ENCODE data around the gene ARL9.

The ARL9 gene

GRCh38 chr4:56466910-56467283, 38.7 kb upstream of the ARL9 start:
- Histone ChIP-seq H4K20me1 (ENCODE audit: insufficient read depth, low read length, poor library complexity, severe bottlenecking) (peaks cover 40% of the 10 kb centered on the region), H3K79me2 (ENCODE audit: insufficient read depth, low read length) (peaks cover 75% of the 10 kb centered on the region)

GRCh38 chr4:56467284-56468096, 38.1 kb upstream of the ARL9 start, which contains the start of gene SRP72:
Gene SRP72 (plus strand): TSS chr4:56467617. CDS start chr4:56467636, 19 bp downstream.
- Histone ChIP-seq H4K20me1 (ENCODE audit: insufficient read depth, low read length, poor library complexity, severe bottlenecking) (peaks cover 40% of the 10 kb centered on the region), H3K27me3 (ENCODE audit: insufficient read depth, low read length, poor library complexity, severe bottlenecking) (no peaks in the 10 kb centered on the region), H3K9ac (ENCODE audit: low read depth, low read length, poor library complexity, severe bottlenecking) (peak within 1 kb of the TSS; percentile 88), H3K36me3 (ENCODE audit: insufficient read depth, low read length) (peaks cover 20% of the 10 kb centered on the region), H2AFZ (ENCODE audit: low read length) (peak within 1 kb of the TSS; percentile 87), H3K9me2 (replicated peaks; ENCODE audit: low read depth, low read length) (no peaks in the 10 kb centered on the region), H3F3A (ENCODE audit: low read depth) (no peaks in the 10 kb centered on the region), H3K4me3 (ENCODE audit: low read length, poor library complexity, severe bottlenecking) (peak within 1 kb of the TSS; percentile 79), H3K4me2 (ENCODE audit: low read depth, low read length, poor library complexity, severe bottlenecking) (peak within 1 kb of the TSS; percentile 86), H3K4me1 (ENCODE audit: insufficient read depth, low read length, poor library complexity, severe bottlenecking) (peaks cover 53% of the 10 kb centered on the region), H3K9me3 (ENCODE audit: insufficient read depth, low read depth, low read length) (no peaks in the 10 kb centered on the region), H3K79me2 (ENCODE audit: insufficient read depth, low read length) (peaks cover 81% of the 10 kb centered on the region)
- no peak for TF ChIP-seq CTCF (conservative IDR thresholded peaks at IDR 0.05; ENCODE audit: low read length)
- no peak for TF ChIP-seq EZH2phosphoT487 (IDR thresholded peaks at IDR 0.05; ENCODE audit: borderline replicate concordance)

More at GRCh38 chr4:56466910-56467283, 38.7 kb upstream of the ARL9 start:
- H3K36me3 ChIP-seq (ENCODE audit: insufficient read depth, low read length) = peaks cover 22% of the 10 kb centered on the region
- peaks cover 52% of the 10 kb centered on the region for H3K4me1 ChIP-seq (ENCODE audit: insufficient read depth, low read length, poor library complexity, severe bottlenecking)
- no peaks in the 10 kb centered on the region for H3K27me3 ChIP-seq (ENCODE audit: insufficient read depth, low read length, poor library complexity, severe bottlenecking)
- H3K9me3 ChIP-seq (ENCODE audit: insufficient read depth, low read depth, low read length) = no peaks in the 10 kb centered on the region
- H3K9me2 ChIP-seq (replicated peaks; ENCODE audit: low read depth, low read length) = no peaks in the 10 kb centered on the region
- no peaks in the 10 kb centered on the region for H3F3A ChIP-seq (ENCODE audit: low read depth)
- TF ChIP-seq CTCF (conservative IDR thresholded peaks at IDR 0.05; ENCODE audit: low read length) = no peak
- TF ChIP-seq EZH2phosphoT487 (IDR thresholded peaks at IDR 0.05; ENCODE audit: borderline replicate concordance) = no peak
- H2AFZ ChIP-seq (ENCODE audit: low read length) = peak overlapping the region; percentile 87
- peak overlapping the region; percentile 86 for H3K4me2 ChIP-seq (ENCODE audit: low read depth, low read length, poor library complexity, severe bottlenecking)
- H3K9ac ChIP-seq (ENCODE audit: low read depth, low read length, poor library complexity, severe bottlenecking) = peak overlapping the region; percentile 88
- peak overlapping the region; percentile 79 for H3K4me3 ChIP-seq (ENCODE audit: low read length, poor library complexity, severe bottlenecking)

- H3K9me2 ChIP-seq (replicated peaks; ENCODE audit: low read depth, low read length) = no peaks in the 10 kb centered on the region
- peak overlapping the region; percentile 88 for H3K9ac ChIP-seq (ENCODE audit: low read depth, low read length, poor library complexity, severe bottlenecking)
- H3K36me3 ChIP-seq (ENCODE audit: insufficient read depth, low read length) = peaks cover 22% of the 10 kb centered on the region
- TF ChIP-seq EZH2phosphoT487 (IDR thresholded peaks at IDR 0.05; ENCODE audit: borderline replicate concordance) (no peak), CTCF (conservative IDR thresholded peaks at IDR 0.05; ENCODE audit: low read length) (no peak)
- peaks cover 53% of the 10 kb centered on the region for H3K4me1 ChIP-seq (ENCODE audit: insufficient read depth, low read length, poor library complexity, severe bottlenecking)
- H4K20me1 ChIP-seq (ENCODE audit: insufficient read depth, low read length, poor library complexity, severe bottlenecking) = peaks cover 40% of the 10 kb centered on the region
- peak overlapping the region; percentile 79 for H3K4me3 ChIP-seq (ENCODE audit: low read length, poor library complexity, severe bottlenecking)
- H2AFZ ChIP-seq (ENCODE audit: low read length) = peak overlapping the region; percentile 87
- H3K27me3 ChIP-seq (ENCODE audit: insufficient read depth, low read length, poor library complexity, severe bottlenecking) = no peaks in the 10 kb centered on the region
- H3K9me3 ChIP-seq (ENCODE audit: insufficient read depth, low read depth, low read length) = no peaks in the 10 kb centered on the region
- H3K4me2 ChIP-seq (ENCODE audit: low read depth, low read length, poor library complexity, severe bottlenecking) = peak overlapping the region; percentile 86
- no peaks in the 10 kb centered on the region for H3F3A ChIP-seq (ENCODE audit: low read depth)
- H3K79me2 ChIP-seq (ENCODE audit: insufficient read depth, low read length) = peaks cover 83% of the 10 kb centered on the region
Measured at GRCh38 chr4:56468097-56468422, 37.5 kb upstream of the ARL9 start.

Measured in Loucy (cell line).